ENCODE results near the gene AGMO. TPM values are rescaled to one million over a fixed set of nuclear protein-coding genes. Genes with fewer than 3 reads are reported as not detected.
A peak's percentile ranks its signal among the peaks of the same experiment; 100 is the strongest.

AGMO gene
- polyA plus RNA-seq, 2 of the 4 experiments (the other 2 are of a cell fraction): 2.6 to 7.9 TPM

- ATAC-seq: peak in 1 of 2 experiments; percentile 41; a peak in 2 of 6 replicates
- FAIRE-seq: no peak
- no peak for DNase-seq (ENCODE audit: low read depth in 1 of 2, low spot score in 1 of 2)
- POLR2A ChIA-PET: no interaction called here
- H3K4me2 ChIP-seq: no peak overlapping the region
- TF ChIP-seq FOSB (CRISPR knock-in tag; IDR thresholded peaks at IDR 0.05): no peak
- TF ChIP-seq RFX5 (IDR thresholded peaks at IDR 0.05): no peak
- TF ChIP-seq ZNF302 (CRISPR knock-in tag; IDR thresholded peaks at IDR 0.05): no peak
- no peak for TF ChIP-seq HOXA7 (CRISPR knock-in tag; IDR thresholded peaks at IDR 0.05)
- no peak for TF ChIP-seq RAD21 (conservative IDR thresholded peaks at IDR 0.05 in 1 of 2, IDR thresholded peaks at IDR 0.05 in 1 of 2)
- TF ChIP-seq FOXS1 (CRISPR knock-in tag; IDR thresholded peaks at IDR 0.05): no peak
- TF ChIP-seq KDM1A (IDR thresholded peaks at IDR 0.05; ENCODE audit: low read depth): no peak
- WGBS (ENCODE audit: missing lambda C conversion rate): 50% methylated on average over 1 of the region's 1 CpG
- no peaks in the 10 kb centered on the region for H3K9me3 ChIP-seq
- H3K4me3 ChIP-seq: no peak overlapping the region
- H3K27ac ChIP-seq: no peak overlapping the region
- H3K4me1 ChIP-seq: no peaks in the 10 kb centered on the region
- CTCF ChIA-PET: no interaction called here
These were observed 172.7 kb downstream of the AGMO start for GRCh38 chr7:15389073-15389472.

- POLR2A ChIA-PET: no interaction called here
- H3K4me1 ChIP-seq: no peaks in the 10 kb centered on the region
- DNase-seq (ENCODE audit: low read depth in 1 of 2, low spot score in 1 of 2) (no peak), FAIRE-seq (no peak), ATAC-seq (no peak)
- CTCF ChIA-PET: no interaction called here
- H3K27ac ChIP-seq: no peak overlapping the region
- WGBS (ENCODE audit: missing lambda C conversion rate): 58% methylated on average over 2 of the region's 2 CpGs
- TF ChIP-seq JUN (IDR thresholded peaks at IDR 0.05) (no peak), HEYL (CRISPR knock-in tag; IDR thresholded peaks at IDR 0.05) (no peak), JUNB (IDR thresholded peaks at IDR 0.05) (no peak), CEBPB (IDR thresholded peaks at IDR 0.05) (no peak), EHMT2 (IDR thresholded peaks at IDR 0.05; ENCODE audit: low read depth) (no peak), BCL3 (IDR thresholded peaks at IDR 0.05) (no peak), ATOH8 (CRISPR knock-in tag; IDR thresholded peaks at IDR 0.05; ENCODE audit: low read depth) (no peak), HES2 (IDR thresholded peaks at IDR 0.05) (no peak), RARB (CRISPR knock-in tag; IDR thresholded peaks at IDR 0.05) (no peak), NFE2L2 (conservative IDR thresholded peaks at IDR 0.05; ENCODE audit: low read length) (no peak), CBX8 (IDR thresholded peaks at IDR 0.05) (no peak), HOXB5 (CRISPR knock-in tag; IDR thresholded peaks at IDR 0.05) (no peak), MAFK (IDR thresholded peaks at IDR 0.05; ENCODE audit: partially characterized antibody) (no peak), HOXA7 (CRISPR knock-in tag; IDR thresholded peaks at IDR 0.05) (no peak), FOXS1 (CRISPR knock-in tag; IDR thresholded peaks at IDR 0.05) (no peak), RAD21 (conservative IDR thresholded peaks at IDR 0.05 in 1 of 2, IDR thresholded peaks at IDR 0.05 in 1 of 2) (no peak), BHLHE40 (IDR thresholded peaks at IDR 0.05; ENCODE audit: low read depth, low read length) (no peak), ESRRA (IDR thresholded peaks at IDR 0.05; ENCODE audit: borderline replicate concordance, low read length) (no peak), RFX5 (IDR thresholded peaks at IDR 0.05) (no peak), MAX (IDR thresholded peaks at IDR 0.05) (no peak)
- no peak overlapping the region for H3K4me2 ChIP-seq
- no peaks in the 10 kb centered on the region; the same call in 2 of the 3 replicates for H3K9me3 ChIP-seq
- H3K4me3 ChIP-seq: no peak overlapping the region
These were observed 183.2 kb downstream of the AGMO start for GRCh38 chr7:15378494-15379145.

GRCh38 chr7:15376600-15376999 lies 185.2 kb downstream of the AGMO start:
- ChIA-PET POLR2A (no interaction called here), CTCF (no interaction called here)
- no peak for TF ChIP-seq ZNF302 (CRISPR knock-in tag; IDR thresholded peaks at IDR 0.05)
- TF ChIP-seq MYC (IDR thresholded peaks at IDR 0.05; ENCODE audit: borderline replicate concordance, low read length): no peak
- FAIRE-seq (no peak), ATAC-seq (no peak), DNase-seq (ENCODE audit: low read depth in 1 of 2, low spot score in 1 of 2) (no peak)
- Histone ChIP-seq H3K4me3 (no peak overlapping the region), H3K4me1 (no peaks in the 10 kb centered on the region), H3K4me2 (no peak overlapping the region), H3K9me3 (no peaks in the 10 kb centered on the region; the same call in 2 of the 3 replicates), H3K27ac (no peak overlapping the region)
- 8% methylated on average over 2 of the region's 2 CpGs for WGBS (ENCODE audit: missing lambda C conversion rate)
